GM12874 (cell line): ENCODE results near the gene U2SURP.

Experiments used
- CTCF ChIP-seq: IDR thresholded peaks from 2 replicates; pipeline ENCODE4 v1.5.1; 2011; ENCODE audit warnings: low read depth, mild to moderate bottlenecking, control low read depth, low read length, moderate library complexity; ENCODE audit not compliant: insufficient read depth

The U2SURP gene

GRCh38 chr3:143068059-143068458 lies 66.7 kb downstream of the U2SURP start:
- TF ChIP-seq CTCF: no peak

- TF ChIP-seq CTCF: no peak
Measured at GRCh38 chr3:143070977-143071551, 69.7 kb downstream of the U2SURP start.

GRCh38 chr3:143071776-143072175 lies 70.4 kb downstream of the U2SURP start:
- no peak for TF ChIP-seq CTCF

- TF ChIP-seq CTCF: no peak
Measured at GRCh38 chr3:143078883-143079282, 77.5 kb downstream of the U2SURP start.

- TF ChIP-seq CTCF: no peak
Measured at GRCh38 chr3:143080196-143080595, 78.8 kb downstream of the U2SURP start.

- TF ChIP-seq CTCF: no peak
Measured at GRCh38 chr3:143081365-143081764, 80.0 kb downstream of the U2SURP start.

- TF ChIP-seq CTCF: no peak
Measured at GRCh38 chr3:143081844-143082778, 80.7 kb downstream of the U2SURP start.
